OCI-LY3 (cell line): ENCODE measurements around the gene MAGI1.

ENCODE experiments used
- H2AFZ ChIP-seq: fragments of 200-600, 300-600 bp; shearing (Covaris generic); 2 replicates; pipeline ENCODE4 v1.6.0; 2014; ENCODE audit warnings: antibody characterized with exemption, low read depth, low read length
- H3K27ac ChIP-seq: fragments of 200-600, 300-600 bp; sonication (generic); 2 replicates; pipeline ENCODE4 v1.5.1; 2014; ENCODE audit warnings: mild to moderate bottlenecking, low read length, moderate library complexity, mixed read lengths
- H3K27me3 ChIP-seq: fragments of 200-600, 300-600 bp; sonication (generic); 2 replicates; pipeline ENCODE4 v1.6.1; 2014; ENCODE audit warnings: low read depth, low read length, mixed read lengths
- H3K36me3 ChIP-seq: fragments of 200-600, 300-600 bp; sonication (generic); replicated peaks from 2 replicates; pipeline ENCODE3; 2014; ENCODE audit warnings: low read depth, low read length, mixed read lengths
- H3K4me1 ChIP-seq: fragments of 300-600, 200-600 bp; sonication (generic); 2 replicates; pipeline ENCODE4 v1.6.1; 2014; ENCODE audit warnings: low read length, mixed read lengths
- H3K4me2 ChIP-seq: fragments of 200-600, 300-600 bp; sonication (generic); 2 replicates; pipeline ENCODE4 v1.6.1; 2014; ENCODE audit warnings: low read length, mixed read lengths
- H3K4me3 ChIP-seq: fragments of 300-600, 200-600 bp; sonication (generic); 2 replicates; pipeline ENCODE4 v1.5.1; 2014; ENCODE audit warnings: antibody characterized with exemption, mild to moderate bottlenecking, low read length, moderate library complexity
- H3K79me2 ChIP-seq: fragments of 300-600, 200-600 bp; shearing (Covaris generic); 2 replicates; pipeline ENCODE4 v1.6.1; 2014; ENCODE audit warnings: mild to moderate bottlenecking, low read length, mixed read lengths
- H3K9ac ChIP-seq: fragments of 300-600, 200-600 bp; shearing (Covaris generic); 2 replicates; pipeline ENCODE4 v1.6.0; 2014; ENCODE audit warnings: mild to moderate bottlenecking, low read length, moderate library complexity
- H3K9me3 ChIP-seq: fragments of 200-600, 300-600 bp; shearing (Covaris generic); 2 replicates; pipeline ENCODE4 v1.6.1; 2014; ENCODE audit warnings: low read length, mixed read lengths; ENCODE audit not compliant: insufficient read depth
- H4K20me1 ChIP-seq: fragments of 200-600, 300-600 bp; sonication (generic); 2 replicates; pipeline ENCODE4 v1.6.1; 2016; ENCODE audit warnings: low read length, mixed read lengths; ENCODE audit not compliant: insufficient read depth
- EZH2phosphoT487 ChIP-seq: fragments of 200-600 bp; shearing (Covaris generic); IDR thresholded peaks from 2 replicates; pipeline ENCODE4 v1.6.1; 2018; ENCODE audit warnings: antibody characterized with exemption, mixed run types, low read depth
- TF ChIP-seq, protein P1 (sequence below): fragments of 200-600, 300-600 bp; sonication (generic); IDR thresholded peaks from 2 replicates; pipeline ENCODE4 v1.5.1; 2014; ENCODE audit warnings: antibody characterized with exemption, low read length, low read depth

Gene MAGI1

DNA sequence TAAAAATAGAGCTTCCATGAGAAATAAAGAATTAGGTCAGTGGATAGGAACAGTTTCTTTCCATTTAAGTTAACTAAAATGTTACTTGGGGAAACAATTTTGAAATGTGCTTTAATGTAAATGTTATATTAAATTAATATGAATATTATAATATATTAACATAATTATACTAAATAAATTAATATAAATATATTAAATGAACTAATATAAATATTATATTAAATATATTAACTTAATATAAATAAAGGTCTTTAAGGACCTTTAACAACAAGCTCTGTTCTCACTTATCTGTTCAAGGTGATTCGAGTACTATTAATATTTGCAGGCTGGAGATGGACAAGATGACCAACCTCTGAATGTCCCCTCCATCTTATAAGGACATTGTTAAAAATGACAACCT lies 100.6 kb downstream of the MAGI1 start:
- Histone ChIP-seq H3K27me3 (no peaks in the 10 kb centered on the region), H3K4me1 (peaks cover 7% of the 10 kb centered on the region), H2AFZ (no peak overlapping the region), H3K79me2 (no peaks in the 10 kb centered on the region), H3K9me3 (no peaks in the 10 kb centered on the region), H3K36me3 (no peaks in the 10 kb centered on the region), H3K9ac (no peak overlapping the region), H4K20me1 (no peaks in the 10 kb centered on the region), H3K4me2 (no peak overlapping the region), H3K4me3 (no peak overlapping the region), H3K27ac (no peak overlapping the region)
- TF ChIP-seq EZH2phosphoT487: no peak
- TF ChIP-seq, protein P1, sequence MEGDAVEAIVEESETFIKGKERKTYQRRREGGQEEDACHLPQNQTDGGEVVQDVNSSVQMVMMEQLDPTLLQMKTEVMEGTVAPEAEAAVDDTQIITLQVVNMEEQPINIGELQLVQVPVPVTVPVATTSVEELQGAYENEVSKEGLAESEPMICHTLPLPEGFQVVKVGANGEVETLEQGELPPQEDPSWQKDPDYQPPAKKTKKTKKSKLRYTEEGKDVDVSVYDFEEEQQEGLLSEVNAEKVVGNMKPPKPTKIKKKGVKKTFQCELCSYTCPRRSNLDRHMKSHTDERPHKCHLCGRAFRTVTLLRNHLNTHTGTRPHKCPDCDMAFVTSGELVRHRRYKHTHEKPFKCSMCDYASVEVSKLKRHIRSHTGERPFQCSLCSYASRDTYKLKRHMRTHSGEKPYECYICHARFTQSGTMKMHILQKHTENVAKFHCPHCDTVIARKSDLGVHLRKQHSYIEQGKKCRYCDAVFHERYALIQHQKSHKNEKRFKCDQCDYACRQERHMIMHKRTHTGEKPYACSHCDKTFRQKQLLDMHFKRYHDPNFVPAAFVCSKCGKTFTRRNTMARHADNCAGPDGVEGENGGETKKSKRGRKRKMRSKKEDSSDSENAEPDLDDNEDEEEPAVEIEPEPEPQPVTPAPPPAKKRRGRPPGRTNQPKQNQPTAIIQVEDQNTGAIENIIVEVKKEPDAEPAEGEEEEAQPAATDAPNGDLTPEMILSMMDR: no peak

DNA sequence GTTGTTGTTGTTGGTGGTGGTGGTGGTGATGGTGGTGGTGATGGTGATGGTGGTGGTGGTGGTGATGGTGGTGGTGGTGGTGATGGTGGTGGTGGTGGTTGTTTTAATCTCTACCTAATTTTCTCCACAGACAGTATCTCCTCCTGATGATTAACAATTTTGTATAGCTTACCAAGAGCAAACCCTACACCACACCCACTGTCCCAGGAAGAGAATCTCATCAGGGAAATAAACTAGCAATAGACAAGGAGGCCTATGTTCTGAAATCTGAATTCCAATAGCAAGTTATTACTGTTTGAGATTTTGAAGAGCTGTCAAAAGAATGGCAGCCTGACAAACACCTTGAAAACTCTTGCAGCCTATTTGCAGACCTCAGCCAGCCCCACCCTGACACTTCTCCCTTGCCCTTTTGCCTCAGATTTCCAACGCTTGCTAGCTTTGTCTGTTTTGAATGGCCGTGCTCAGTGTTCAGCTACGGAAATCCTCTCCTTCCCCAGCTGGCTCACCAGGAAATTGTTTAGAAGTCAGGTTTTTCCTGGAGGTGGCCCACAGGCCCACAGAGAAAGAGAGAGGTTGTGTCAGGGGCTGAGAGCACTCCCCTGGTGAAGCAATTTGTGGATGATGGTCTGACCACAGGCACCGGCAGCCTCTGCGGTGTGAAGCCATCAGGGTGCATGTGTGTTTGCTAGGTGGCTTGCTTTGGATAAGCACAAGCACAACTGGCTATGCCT lies 101.6 kb downstream of the MAGI1 start:
- Histone ChIP-seq H4K20me1 (no peaks in the 10 kb centered on the region), H3K4me1 (peaks cover 7% of the 10 kb centered on the region), H3K79me2 (no peaks in the 10 kb centered on the region), H3K9ac (no peak overlapping the region), H3K4me3 (no peak overlapping the region), H3K27me3 (no peaks in the 10 kb centered on the region), H3K27ac (no peak overlapping the region), H2AFZ (no peak overlapping the region), H3K9me3 (no peaks in the 10 kb centered on the region; the same call in 1 of the 2 replicates), H3K36me3 (no peaks in the 10 kb centered on the region), H3K4me2 (no peak overlapping the region)
- TF ChIP-seq EZH2phosphoT487: no peak
- TF ChIP-seq, protein P1: no peak

DNA sequence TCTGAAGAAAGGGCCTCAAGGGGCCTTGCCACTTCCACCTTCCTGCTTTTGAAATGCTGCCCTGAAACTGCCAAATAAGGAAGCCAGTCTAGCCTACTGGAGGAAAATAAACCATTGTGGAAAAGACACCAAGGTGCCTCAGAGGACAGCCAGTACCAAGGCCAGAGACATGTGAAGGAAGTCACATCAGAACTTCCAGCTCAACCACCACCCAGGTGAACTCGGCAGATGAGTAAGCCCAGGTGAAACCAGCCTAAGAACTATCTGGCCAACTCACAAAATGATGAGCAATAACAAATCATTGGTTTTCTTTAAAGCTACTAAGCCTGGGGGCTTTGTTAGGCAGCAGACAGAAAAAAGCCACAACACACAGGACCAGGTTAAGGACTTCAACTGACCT lies 103.0 kb downstream of the MAGI1 start:
- Histone ChIP-seq H2AFZ (no peak overlapping the region; the same call in 1 of the 2 replicates), H4K20me1 (no peaks in the 10 kb centered on the region), H3K27ac (no peak overlapping the region), H3K4me2 (no peak overlapping the region), H3K36me3 (no peaks in the 10 kb centered on the region), H3K4me3 (no peak overlapping the region), H3K79me2 (no peaks in the 10 kb centered on the region), H3K9ac (no peak overlapping the region), H3K27me3 (no peaks in the 10 kb centered on the region), H3K4me1 (peaks cover 7% of the 10 kb centered on the region), H3K9me3 (no peaks in the 10 kb centered on the region; the same call in 1 of the 2 replicates)
- TF ChIP-seq, protein P1: no peak
- TF ChIP-seq EZH2phosphoT487: no peak

DNA sequence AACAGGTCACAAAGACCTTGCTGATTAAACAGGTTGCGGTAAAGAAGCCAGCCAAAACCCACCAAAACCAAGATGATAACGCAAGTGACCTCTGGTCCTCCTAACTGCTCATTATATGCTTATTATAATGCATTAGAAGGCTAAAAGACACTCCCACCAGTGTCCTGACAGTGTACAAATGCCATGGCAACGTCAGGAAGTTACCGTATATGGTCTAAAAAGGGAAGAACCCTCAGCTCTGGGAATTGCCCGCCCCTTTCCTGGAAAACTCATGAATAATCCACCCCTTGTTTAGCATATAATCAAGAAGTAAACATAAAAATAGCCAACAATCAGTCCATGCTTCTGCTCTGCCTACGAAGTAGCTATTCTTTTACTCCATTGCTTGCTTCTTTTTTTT lies 108.1 kb downstream of the MAGI1 start:
- Histone ChIP-seq H3K4me2 (no peak overlapping the region), H3K36me3 (no peaks in the 10 kb centered on the region), H4K20me1 (no peaks in the 10 kb centered on the region), H3K9me3 (no peaks in the 10 kb centered on the region; the same call in 1 of the 2 replicates), H3K4me3 (no peak overlapping the region), H3K4me1 (peaks cover 5% of the 10 kb centered on the region), H3K27me3 (peaks cover 9% of the 10 kb centered on the region), H3K27ac (no peak overlapping the region), H3K79me2 (no peaks in the 10 kb centered on the region), H2AFZ (no peak overlapping the region), H3K9ac (no peak overlapping the region)
- no peak for TF ChIP-seq EZH2phosphoT487
- TF ChIP-seq, protein P1: no peak
